IPS-15b (cell line): ENCODE measurements around the gene ALLC.

Source experiments
- H3K27me3 ChIP-seq: one replicate; pipeline ENCODE4 v1.6.1; 2013; ENCODE audit warnings: low read length; ENCODE audit not compliant: control insufficient read depth, insufficient read depth
- H3K36me3 ChIP-seq: one replicate; pipeline ENCODE4 v1.6.1; 2013; ENCODE audit warnings: low read length; ENCODE audit not compliant: control insufficient read depth, insufficient read depth
- H3K4me1 ChIP-seq: one replicate; pipeline ENCODE4 v1.6.1; 2013; ENCODE audit warnings: mild to moderate bottlenecking, low read length; ENCODE audit not compliant: control insufficient read depth, insufficient read depth
- H3K4me3 ChIP-seq: one replicate; pipeline ENCODE4 v1.5.1; 2013; ENCODE audit warnings: low read depth, low read length
- H3K9ac ChIP-seq: one replicate; pipeline ENCODE4 v1.6.1; 2013; ENCODE audit warnings: low read depth, mild to moderate bottlenecking, low read length
- H3K9me3 ChIP-seq: one replicate; pipeline ENCODE4 v1.6.1; 2013; ENCODE audit warnings: mild to moderate bottlenecking, low read length; ENCODE audit not compliant: control insufficient read depth, insufficient read depth

Gene ALLC

DNA sequence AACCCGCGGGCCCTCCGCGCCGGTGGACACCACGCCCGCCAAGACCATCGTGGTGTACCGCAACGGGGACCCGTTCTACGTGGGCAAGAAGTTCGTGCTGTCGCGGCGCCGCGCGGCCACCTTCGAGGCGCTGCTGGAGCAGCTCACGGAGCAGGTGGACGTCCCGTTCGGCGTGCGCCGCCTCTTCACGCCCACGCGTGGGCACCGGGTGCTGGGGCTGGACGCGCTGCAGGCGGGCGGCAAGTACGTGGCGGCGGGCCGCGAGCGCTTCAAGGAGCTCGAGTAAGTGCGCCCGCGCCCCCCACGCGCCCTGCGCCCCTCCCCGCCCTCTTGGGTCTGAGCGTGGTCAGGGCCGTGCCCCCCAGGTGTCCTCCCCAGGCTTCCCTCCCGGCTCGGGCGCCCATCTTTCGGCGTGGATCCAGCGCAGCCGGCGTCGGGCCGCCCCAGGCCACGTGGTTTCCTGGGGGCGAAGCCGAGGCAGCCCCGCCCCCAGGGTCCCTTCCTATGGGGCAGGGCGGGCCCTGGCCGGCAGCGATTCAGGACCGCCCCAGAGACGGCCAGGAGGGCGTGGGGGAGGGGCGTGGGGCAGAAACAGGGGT lies 45.9 kb downstream of the ALLC start:
- no peaks in the 10 kb centered on the region for H3K36me3 ChIP-seq
- no peak overlapping the region for H3K9ac ChIP-seq
- no peaks in the 10 kb centered on the region for H3K9me3 ChIP-seq
- peaks cover 20% of the 10 kb centered on the region for H3K27me3 ChIP-seq
- H3K4me3 ChIP-seq = peak overlapping the region; percentile 39
- no peaks in the 10 kb centered on the region for H3K4me1 ChIP-seq

DNA sequence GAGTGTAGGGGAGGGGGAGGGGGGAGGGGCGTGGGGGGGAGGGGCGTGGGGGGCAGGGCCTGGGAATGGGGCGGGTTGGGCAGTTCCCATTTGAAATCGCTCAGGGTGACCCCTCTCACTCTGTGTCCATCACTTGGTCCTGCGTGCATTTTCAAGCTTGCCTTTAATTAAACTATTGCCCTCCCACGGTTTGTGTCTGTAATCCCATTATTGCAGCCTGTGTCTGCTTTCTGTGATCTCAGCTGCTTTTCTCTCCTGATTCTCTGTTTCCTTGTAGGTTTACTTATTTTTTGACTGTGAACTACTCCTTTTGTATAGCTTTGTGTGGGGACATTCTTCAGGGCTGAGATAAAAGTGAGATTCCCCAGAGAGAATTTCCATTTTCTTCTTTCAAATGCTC lies 46.7 kb downstream of the ALLC start:
- peaks cover 20% of the 10 kb centered on the region for H3K27me3 ChIP-seq
- H3K9ac ChIP-seq = no peak overlapping the region
- no peaks in the 10 kb centered on the region for H3K9me3 ChIP-seq
- H3K4me1 ChIP-seq = no peaks in the 10 kb centered on the region
- H3K36me3 ChIP-seq = no peaks in the 10 kb centered on the region
- H3K4me3 ChIP-seq = no peak overlapping the region

DNA sequence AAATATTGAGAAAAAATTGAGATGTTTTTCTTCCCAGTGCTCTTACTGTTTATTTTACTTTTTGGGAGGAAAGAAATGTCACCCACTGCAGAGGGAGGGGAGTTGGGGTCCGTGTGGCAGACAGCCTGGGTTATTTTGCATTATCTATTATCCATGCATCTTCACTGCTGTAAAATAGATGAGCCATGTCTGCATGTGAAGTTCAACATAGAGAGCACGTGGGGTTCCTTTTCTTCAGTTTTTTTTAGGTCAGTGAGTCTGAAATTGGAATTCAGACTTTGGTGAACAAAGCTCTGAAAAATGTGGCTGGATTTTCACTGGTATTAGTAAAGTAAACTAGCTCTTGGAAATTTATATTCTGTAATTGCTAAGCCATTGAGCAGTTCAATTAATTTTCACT lies 47.8 kb downstream of the ALLC start:
- Histone ChIP-seq H3K4me1 (no peaks in the 10 kb centered on the region), H3K36me3 (no peaks in the 10 kb centered on the region), H3K4me3 (no peak overlapping the region), H3K9me3 (no peaks in the 10 kb centered on the region), H3K27me3 (peaks cover 20% of the 10 kb centered on the region), H3K9ac (no peak overlapping the region)

DNA sequence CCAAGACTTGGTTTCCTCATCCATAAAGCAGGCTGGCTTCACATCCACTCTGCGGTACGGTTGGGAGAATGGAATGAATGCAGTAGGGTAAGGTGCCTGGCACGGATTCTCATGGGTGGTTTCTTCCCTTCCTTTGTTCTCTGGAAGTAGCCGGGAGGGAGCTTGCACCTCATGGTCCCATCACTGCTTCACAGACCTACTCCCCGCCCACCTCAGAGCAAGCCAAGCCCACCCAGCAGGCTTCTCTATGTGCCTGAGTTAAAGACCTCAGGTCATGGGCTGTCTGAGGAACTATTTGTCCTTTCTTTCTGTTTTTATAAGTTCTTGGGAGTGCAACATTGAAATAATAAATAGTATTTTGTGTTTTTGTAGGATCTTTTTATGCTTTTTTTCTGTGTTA lies 48.9 kb downstream of the ALLC start:
- H3K9ac ChIP-seq = no peak overlapping the region

DNA sequence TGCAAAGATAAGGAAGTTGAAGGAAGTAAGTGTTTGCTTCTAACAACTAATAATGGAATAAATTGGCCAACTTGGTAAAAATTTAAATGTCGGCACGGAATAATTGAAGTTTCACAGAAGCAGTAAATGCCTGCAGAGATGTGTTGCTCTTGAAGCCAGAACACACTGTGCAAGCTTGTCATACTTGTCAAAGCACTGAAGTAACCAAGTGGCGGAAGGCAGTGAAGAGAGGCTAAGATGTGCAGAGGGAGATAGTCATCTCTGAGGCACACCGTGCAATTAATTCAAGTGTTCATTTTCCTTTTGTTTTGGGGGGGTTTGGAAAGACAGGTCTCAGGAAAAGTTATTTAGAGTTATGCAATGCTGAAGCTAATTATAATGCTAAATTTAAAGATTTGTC lies 50.6 kb downstream of the ALLC start:
- Histone ChIP-seq H3K27me3 (no peaks in the 10 kb centered on the region), H3K9me3 (no peaks in the 10 kb centered on the region), H3K9ac (no peak overlapping the region), H3K4me3 (no peak overlapping the region), H3K4me1 (no peaks in the 10 kb centered on the region), H3K36me3 (no peaks in the 10 kb centered on the region)

More for the DNA sequence above, 48.9 kb downstream of the ALLC start:
- Histone ChIP-seq H3K9me3 (no peaks in the 10 kb centered on the region), H3K27me3 (peaks cover 11% of the 10 kb centered on the region), H3K4me3 (no peak overlapping the region), H3K4me1 (no peaks in the 10 kb centered on the region), H3K36me3 (no peaks in the 10 kb centered on the region)

DNA sequence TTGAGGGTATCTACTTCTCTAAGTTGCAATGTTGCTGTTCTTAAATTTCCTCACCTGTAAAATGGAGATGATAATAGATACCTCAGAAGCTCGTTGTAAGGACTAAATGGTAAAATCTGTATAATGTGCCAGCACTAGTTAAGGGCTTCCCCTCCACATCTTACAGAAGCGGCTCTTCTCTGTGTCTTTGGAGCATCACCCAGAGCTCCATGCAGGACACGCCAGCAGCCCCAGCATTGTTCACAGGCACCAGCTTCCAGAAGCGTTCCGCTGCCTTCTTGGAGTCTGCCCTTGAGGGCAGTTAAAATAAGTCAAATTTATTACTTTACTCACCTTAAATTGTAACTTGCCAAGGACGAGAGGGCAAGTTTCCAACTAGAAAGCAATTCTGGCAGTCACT lies 51.2 kb downstream of the ALLC start:
- Histone ChIP-seq H3K9ac (no peak overlapping the region), H3K4me3 (no peak overlapping the region), H3K9me3 (no peaks in the 10 kb centered on the region), H3K27me3 (no peaks in the 10 kb centered on the region), H3K4me1 (no peaks in the 10 kb centered on the region), H3K36me3 (no peaks in the 10 kb centered on the region)

DNA sequence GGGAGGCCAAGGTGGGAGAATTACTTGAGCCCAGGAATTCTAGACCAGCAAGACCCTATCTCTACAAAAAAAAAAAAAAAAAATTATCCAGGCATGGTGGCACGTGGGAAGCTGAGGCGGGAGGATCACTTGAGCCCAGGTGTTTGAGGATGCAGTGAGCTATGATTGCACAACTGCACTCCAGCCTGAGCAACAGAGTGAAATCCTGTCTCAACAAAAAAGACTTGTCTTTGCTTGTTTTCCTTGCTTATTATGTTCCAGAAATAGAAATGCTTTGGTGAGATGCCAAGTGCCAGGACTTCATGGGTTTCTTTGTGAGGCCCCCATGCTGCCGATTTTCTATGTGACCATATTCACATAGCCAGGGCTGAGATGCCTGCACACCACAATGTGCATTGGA lies 54.4 kb downstream of the ALLC start:
- no peaks in the 10 kb centered on the region for H3K27me3 ChIP-seq
- H3K9ac ChIP-seq = no peak overlapping the region
- no peaks in the 10 kb centered on the region for H3K4me1 ChIP-seq
- H3K9me3 ChIP-seq = no peaks in the 10 kb centered on the region
- no peaks in the 10 kb centered on the region for H3K36me3 ChIP-seq
- H3K4me3 ChIP-seq = no peak overlapping the region

DNA sequence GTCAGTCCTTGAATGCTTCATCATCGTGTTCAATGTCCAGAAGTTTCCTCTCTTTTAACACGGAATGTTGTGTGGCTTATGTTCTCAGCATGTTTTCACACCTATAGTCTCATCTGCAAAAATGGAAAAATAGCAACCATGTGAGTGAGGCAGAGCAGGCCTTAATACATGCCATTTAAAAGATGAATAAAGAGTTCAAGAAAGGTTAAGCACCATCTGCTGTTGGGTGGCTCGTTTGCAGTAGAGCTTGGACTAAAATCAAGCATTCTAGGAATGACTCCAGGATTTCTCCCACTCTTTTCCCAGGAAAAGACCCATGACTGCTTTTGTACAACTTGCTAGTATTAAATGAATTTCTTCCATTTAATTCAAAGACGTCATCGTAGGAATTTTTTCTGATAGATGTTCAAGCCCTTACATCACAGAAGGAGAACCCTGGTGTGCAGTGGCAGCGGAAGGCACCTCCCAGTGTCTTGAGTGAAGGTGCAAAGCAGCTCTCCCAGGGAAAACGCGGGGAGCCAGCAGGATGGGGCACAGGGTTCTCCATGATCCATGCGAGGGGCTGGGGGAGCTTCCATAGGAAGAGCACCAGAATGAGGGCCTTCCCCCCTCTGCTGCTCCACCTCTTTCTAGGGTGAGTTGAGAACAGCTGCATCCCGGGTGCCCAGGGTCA lies 55.0 kb downstream of the ALLC start:
- Histone ChIP-seq H3K36me3 (no peaks in the 10 kb centered on the region), H3K9me3 (no peaks in the 10 kb centered on the region), H3K4me1 (no peaks in the 10 kb centered on the region), H3K27me3 (no peaks in the 10 kb centered on the region), H3K4me3 (no peak overlapping the region), H3K9ac (no peak overlapping the region)

DNA sequence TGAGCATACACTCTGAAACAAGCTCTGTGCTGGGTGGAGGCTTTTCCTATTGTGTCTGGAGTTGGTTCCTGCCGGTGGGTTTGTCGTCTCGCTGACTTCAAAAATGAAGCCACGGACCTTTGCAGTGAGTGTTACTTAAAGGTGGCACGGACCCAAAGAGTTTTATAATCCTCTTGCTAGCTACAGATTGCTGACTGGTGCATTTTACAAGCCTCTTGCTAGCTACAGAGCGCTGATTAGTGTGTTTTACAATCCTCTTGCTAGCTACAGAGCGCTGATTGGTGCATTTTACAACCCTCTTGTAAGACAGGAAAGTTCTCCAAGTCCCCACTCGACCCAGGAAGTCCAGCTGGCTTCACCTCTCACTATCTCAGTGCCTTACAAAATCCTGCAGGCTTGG lies 60.7 kb downstream of the ALLC start:
- no peaks in the 10 kb centered on the region for H3K27me3 ChIP-seq
- no peak overlapping the region for H3K4me3 ChIP-seq
- no peaks in the 10 kb centered on the region for H3K9me3 ChIP-seq
- no peaks in the 10 kb centered on the region for H3K4me1 ChIP-seq
- H3K36me3 ChIP-seq = no peaks in the 10 kb centered on the region
- no peak overlapping the region for H3K9ac ChIP-seq

DNA sequence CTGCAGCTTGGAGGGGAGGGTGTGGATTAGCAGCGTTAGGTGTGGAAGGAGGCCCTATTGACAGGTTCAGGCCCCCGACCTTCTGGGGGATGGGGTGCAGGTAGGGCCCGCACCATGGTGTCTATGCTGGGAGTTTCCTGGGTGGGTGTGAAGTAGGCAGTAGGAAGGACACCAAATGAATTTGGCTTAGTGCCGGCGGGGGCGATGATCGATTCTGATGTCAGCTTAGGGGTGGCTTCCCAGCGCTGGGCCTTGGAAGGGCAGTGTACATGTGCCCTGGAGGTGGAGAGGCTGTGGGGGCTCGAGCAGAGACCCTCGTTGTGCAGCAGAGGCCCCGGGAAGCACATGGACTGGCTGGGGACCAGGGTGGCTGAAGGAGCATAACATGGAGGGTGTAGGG lies 67.0 kb downstream of the ALLC start:
- Histone ChIP-seq H3K9me3 (no peaks in the 10 kb centered on the region), H3K36me3 (no peaks in the 10 kb centered on the region), H3K27me3 (no peaks in the 10 kb centered on the region), H3K4me3 (no peak overlapping the region), H3K4me1 (peaks cover 8% of the 10 kb centered on the region), H3K9ac (no peak overlapping the region)

DNA sequence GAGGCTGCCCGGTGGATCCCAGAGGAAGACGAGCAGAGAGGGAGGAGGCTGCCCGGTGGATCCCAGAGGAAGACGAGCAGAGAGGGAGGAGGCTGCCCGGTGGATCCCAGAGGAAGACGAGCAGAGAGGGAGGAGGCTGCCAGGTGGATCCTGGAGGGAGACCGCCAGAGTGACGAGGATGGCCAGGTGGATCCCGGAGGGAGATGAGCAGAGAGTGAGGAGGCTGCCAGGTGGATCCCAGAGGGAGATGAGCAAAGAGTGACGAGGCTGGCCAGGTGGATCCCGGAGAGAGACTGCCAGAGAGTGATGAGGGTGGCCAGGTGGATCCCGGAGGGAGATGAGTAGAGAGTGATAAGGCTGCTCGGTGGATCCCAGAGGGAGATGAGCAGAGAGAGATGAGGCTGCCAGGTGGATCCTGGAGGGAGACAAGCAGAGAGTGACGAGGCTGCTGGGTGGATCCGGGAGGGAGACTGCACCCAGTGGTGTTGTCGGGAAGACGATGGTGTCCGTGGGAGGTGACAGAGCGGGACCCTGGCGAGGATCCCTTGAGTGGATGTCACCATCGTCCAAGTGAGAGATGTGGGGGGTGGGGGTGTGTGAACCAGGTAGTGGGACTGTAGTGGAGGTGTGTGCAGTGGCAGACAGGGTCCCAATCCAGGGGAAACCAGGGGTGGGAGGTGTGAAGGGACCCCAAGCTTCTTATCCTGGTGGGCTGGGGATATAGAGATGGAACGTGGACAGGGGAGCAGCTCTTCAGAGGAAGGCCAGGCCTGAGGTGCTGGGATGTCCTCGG lies 67.7 kb downstream of the ALLC start:
- no peaks in the 10 kb centered on the region for H3K27me3 ChIP-seq
- no peaks in the 10 kb centered on the region for H3K36me3 ChIP-seq
- no peaks in the 10 kb centered on the region for H3K9me3 ChIP-seq
- no peak overlapping the region for H3K9ac ChIP-seq
- no peak overlapping the region for H3K4me3 ChIP-seq
- peaks cover 8% of the 10 kb centered on the region for H3K4me1 ChIP-seq

DNA sequence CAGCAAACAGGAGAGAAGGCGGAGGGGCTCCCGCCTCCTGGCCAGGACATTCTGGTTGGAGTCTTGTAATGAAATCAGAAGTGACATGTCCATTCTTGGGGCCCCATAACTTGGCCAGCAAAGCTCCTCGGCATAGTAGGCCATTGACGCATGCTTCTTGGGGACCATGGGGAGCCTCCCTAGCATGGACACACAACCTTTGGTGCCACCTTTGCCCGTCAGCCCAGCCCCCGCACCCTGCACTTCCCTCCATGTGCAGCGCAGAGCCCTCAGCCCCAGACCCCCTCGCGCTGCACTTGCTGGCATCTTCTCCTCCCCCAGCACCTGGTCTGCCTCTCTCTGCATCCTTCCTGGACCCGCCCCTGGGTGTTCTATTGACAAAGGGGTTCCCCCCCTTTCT lies 68.5 kb downstream of the ALLC start:
- Histone ChIP-seq H3K4me3 (no peak overlapping the region), H3K9me3 (no peaks in the 10 kb centered on the region), H3K4me1 (peaks cover 8% of the 10 kb centered on the region), H3K27me3 (no peaks in the 10 kb centered on the region), H3K36me3 (no peaks in the 10 kb centered on the region), H3K9ac (no peak overlapping the region)
